Esophagus squamous epithelium (tissue), 4 donors: Measurements from ENCODE around the gene DYDC2.

Source experiments
- CTCF ChIP-seq, 6 experiments: fragments of 450-650 bp in 4 of 6; fragments of 200-600 bp in 2 of 6; sonication (generic) in 2 of 6; IDR thresholded peaks; one replicate each; pipeline ENCODE4 v1.5.1; 2016 to 2019; ENCODE audit warnings: antibody characterized with exemption in 6 of 6, mild to moderate bottlenecking in 4 of 6, moderate library complexity in 4 of 6
- POLR2A ChIP-seq, 4 donors: fragments of 450-650 bp; IDR thresholded peaks; one replicate each; pipeline ENCODE4 v1.6.1; 2017; ENCODE audit warnings: antibody characterized with exemption in 4 of 4, mild to moderate bottlenecking in 4 of 4, moderate library complexity in 3 of 4

GRCh38 chr10:80410578-80411145, 54.1 kb downstream of the DYDC2 start:
- no peak for TF ChIP-seq CTCF (IDR thresholded peaks at IDR 0.05)
- TF ChIP-seq POLR2A (IDR thresholded peaks at IDR 0.05), result no peak
